Adrenal gland (tissue), 19 donors: ENCODE data around the gene FCER1G. TPM values are rescaled to one million over a fixed set of nuclear protein-coding genes. Genes with fewer than 3 reads are reported as not detected.

Source experiments
- DNase-seq, 7 donors: peaks; one replicate each; pipeline ENCODE4 v3.0.0-alpha.2; 2019 to 2020
- H3K27ac ChIP-seq, 5 donors: fragments of 200-600 bp; sonication (generic) in 4 of 5; 1 replicate in 3 of 5; 2 replicates in 2 of 5; pipeline versions ENCODE4 v1.5.1 to v1.8.0; 2016 to 2020; ENCODE audit warnings: mild to moderate bottlenecking in 1 of 5
- H3K27me3 ChIP-seq: fragments of 200-600 bp; 2 replicates; pipeline ENCODE4 v1.8.0; 2021
- H3K36me3 ChIP-seq, 2 donors: fragments of 200-600 bp; replicated peaks in 1 of 2; 1 replicate in 1 of 2; 2 replicates in 1 of 2; pipeline versions ENCODE4 v1.5.1 to v1.8.0; 2018 to 2022
- H3K4me1 ChIP-seq, 2 donors: fragments of 200-600 bp; replicated peaks in 1 of 2; 1 replicate in 1 of 2; 2 replicates in 1 of 2; pipeline versions ENCODE4 v1.5.1 to v1.8.0; 2018 to 2021
- H3K4me3 ChIP-seq, 4 donors: fragments of 200-600 bp; sonication (generic) in 3 of 4; one replicate each; pipeline ENCODE4 v1.5.1; 2016 to 2018
- H3K9me3 ChIP-seq, 3 donors: fragments of 200-600 bp; sonication (generic) in 1 of 3; replicated peaks in 1 of 3; 1 replicate in 2 of 3; 2 replicates in 1 of 3; pipeline versions ENCODE4 v1.5.1 to v1.8.0; 2016 to 2021
- POLR2A ChIP-seq, 2 donors: fragments of 450-650 bp; IDR thresholded peaks; one replicate each; pipeline ENCODE4 v1.6.1; 2017; ENCODE audit warnings: antibody characterized with exemption in 2 of 2, mild to moderate bottlenecking in 2 of 2, moderate library complexity in 1 of 2
- WGBS, 4 donors: extraction: QIAGEN DNeasy Blood & Tissue Kit in 2 of 4; methylation state at CpG; one replicate each; pipeline versions ENCODE4 v1.1.5 to v1.1.7; 2013 to 2017; 5-methylcytosine and 5-hydroxymethylcytosine counted together
- intact Hi-C, 2 donors: fragments of 100-400 bp; cut with DNase I; formaldehyde crosslinking; loops; one replicate each; pipeline versions ENCODE4 v1.14.1 to v1.15.0; 2022 to 2023
- long read RNA-seq, 10 donors: library from polyadenylated mRNA in 3 of 10; unstranded in 2 of 10; stranded (forward) in 1 of 10; transcript quantifications; one replicate each; pipeline ENCODE4 v2.0.0 and lab custom pipeline, GENCODE V29; 2021 to 2026
- polyA plus RNA-seq, 3 donors: library from polyadenylated mRNA; stranded (reverse); fragments of 200-250 nt in 2 of 3; fragments of 350-450 nt in 1 of 3; fragmentation: Illumina TruSeq in 1 of 3; extraction: RNeasy Lipid Tissue Mini Kit (QIAGEN cat#74804) in 1 of 3; gene quantifications; one replicate each; pipeline ENCODE4 v1.2.3, GENCODE V29; 2013 to 2014
- total RNA-seq, 9 donors: library from RNA; depleted of rRNA in 4 of 9; stranded (reverse); fragments of >200 nt in 4 of 9; fragments of 120-200 nt in 1 of 9; fragmentation: NEBNext Ultra II Directional in 1 of 9; extraction: Animal tissue kit (Norgen Biotek cat#: 25700) in 1 of 9; gene quantifications; one replicate each; pipeline versions ENCODE4 v1.1.0 to v1.2.4, GENCODE V29; 2013 to 2023
- TF ChIP-seq, protein P1 (sequence below), 6 experiments: fragments of 450-650 bp in 4 of 6; fragments of 200-600 bp in 2 of 6; sonication (generic) in 1 of 6; IDR thresholded peaks; 1 replicate in 5 of 6; 2 replicates in 1 of 6; pipeline versions ENCODE4 v1.5.1 to v1.8.0; 2016 to 2021; ENCODE audit warnings: antibody characterized with exemption in 6 of 6, mild to moderate bottlenecking in 2 of 6, moderate library complexity in 1 of 6
- donor health status: healthy with polysubstance abuse.
- donor health status: Bipolar disorder and iron deficiency.
- donor health status: DM: yes; HTN: yes; CAD: no.
- donor health status: DM: no; HTN: no; CAD: no.
- donor health status: DM: no; HTN: no; CAD: no.
- donor health status: DM: yes; HTN: yes; CAD: no.

The FCER1G gene
- 100 to 1,000 TPM in 4 of 9 donors, 10 to 100 TPM in 4, 1 to 10 TPM in 1; 5.5 to 239 (median 79.4) TPM for total RNA-seq
- 100 to 1,000 TPM; 127 to 232 (median 180) TPM for polyA plus RNA-seq
- long read RNA-seq, donor 1, partial matches to known transcripts, result 0 of 2 reads
- long read RNA-seq, donor 1, other reads (novel, unspliced or antisense), result 0 of 2 reads
- long read RNA-seq, donor 2, transcript FCER1G-201 (5 exons, 591 nt), result major isoform, 10 of 11 reads
- long read RNA-seq, donor 2, partial matches to known transcripts, result 0 of 11 reads
- long read RNA-seq, donor 2, other reads (novel, unspliced or antisense), result 0 of 11 reads
- long read RNA-seq, donor 3, partial matches to known transcripts, result 0 of 1 reads
- long read RNA-seq, donor 3, other reads (novel, unspliced or antisense), result 0 of 1 reads
- long read RNA-seq, donor 4, transcript FCER1G-201 (5 exons, 591 nt), result major isoform, 143 of 171 reads
- long read RNA-seq, donor 4, transcript FCER1G-203 (4 exons, 562 nt), result minor isoform, 7 of 171 reads
- long read RNA-seq, donor 4, partial matches to known transcripts, result 0 of 171 reads
- long read RNA-seq, donor 4, other reads (novel, unspliced or antisense), result 21 of 171 reads
- long read RNA-seq, donor 5, transcript FCER1G-203 (4 exons, 562 nt), result minor isoform, 10 of 119 reads
- long read RNA-seq, donor 5, transcript FCER1G-201 (5 exons, 591 nt), result major isoform, 104 of 119 reads
- long read RNA-seq, donor 5, partial matches to known transcripts, result 2 of 119 reads
- long read RNA-seq, donor 5, other reads (novel, unspliced or antisense), result 3 of 119 reads
- long read RNA-seq, donor 6, transcript FCER1G-203 (4 exons, 562 nt), result minor isoform, 7 of 125 reads
- long read RNA-seq, donor 6, transcript FCER1G-201 (5 exons, 591 nt), result major isoform, 99 of 125 reads
- long read RNA-seq, donor 6, partial matches to known transcripts, result 3 of 125 reads
- long read RNA-seq, donor 6, other reads (novel, unspliced or antisense), result 16 of 125 reads
- long read RNA-seq, donor 7, partial matches to known transcripts, result 0 of 3 reads
- long read RNA-seq, donor 7, other reads (novel, unspliced or antisense), result 0 of 3 reads
- long read RNA-seq, donor 8, transcript FCER1G-201 (5 exons, 591 nt), result major isoform, 5 of 5 reads
- long read RNA-seq, donor 8, partial matches to known transcripts, result 0 of 5 reads
- long read RNA-seq, donor 8, other reads (novel, unspliced or antisense), result 0 of 5 reads
- long read RNA-seq, donor 9, transcript FCER1G-201 (5 exons, 591 nt), result major isoform, 6 of 6 reads
- long read RNA-seq, donor 9, partial matches to known transcripts, result 0 of 6 reads
- long read RNA-seq, donor 9, other reads (novel, unspliced or antisense), result 0 of 6 reads
- long read RNA-seq, donor 10, partial matches to known transcripts, result 0 of 2 reads
- long read RNA-seq, donor 10, other reads (novel, unspliced or antisense), result 0 of 2 reads

DNA sequence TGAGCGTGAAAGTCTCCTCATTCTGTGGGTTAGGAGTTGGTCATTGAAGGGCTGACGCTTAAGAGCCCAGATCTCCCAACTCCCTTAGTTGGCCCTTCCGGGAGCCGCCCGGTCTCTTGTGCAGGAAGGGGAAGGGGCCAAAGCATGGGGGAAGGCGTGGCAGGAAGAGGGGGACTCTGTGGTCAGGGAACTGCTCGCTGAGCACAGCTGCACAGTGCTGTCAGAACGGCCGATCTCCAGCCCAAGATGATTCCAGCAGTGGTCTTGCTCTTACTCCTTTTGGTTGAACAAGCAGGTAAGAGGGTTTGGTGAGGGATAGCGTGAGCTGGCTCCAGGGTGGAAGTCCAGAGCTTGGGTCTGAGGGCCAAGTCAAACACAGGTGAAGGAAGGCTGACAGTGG is at the start of gene FCER1G:
TSS of gene FCER1G (plus strand) at position 220 of the 400 bp plus-strand sequence. CDS start at position 247, 27 bp downstream.
- Histone ChIP-seq H3K27ac (peak within 1 kb of the TSS in 4 of 5 donors; percentile 28 to 85 (median 58)), H3K36me3 (peaks cover 0 to 50% of the 10 kb centered on the region in 2 donors), H3K4me1 (peaks cover 0 to 10% of the 10 kb centered on the region in 2 donors), H3K9me3 (no peaks in the 10 kb centered on the region), H3K4me3 (peak within 1 kb of the TSS in 1 of 4 donors; percentile 29), H3K27me3 (no peaks in the 10 kb centered on the region)
- TF ChIP-seq, protein P1, sequence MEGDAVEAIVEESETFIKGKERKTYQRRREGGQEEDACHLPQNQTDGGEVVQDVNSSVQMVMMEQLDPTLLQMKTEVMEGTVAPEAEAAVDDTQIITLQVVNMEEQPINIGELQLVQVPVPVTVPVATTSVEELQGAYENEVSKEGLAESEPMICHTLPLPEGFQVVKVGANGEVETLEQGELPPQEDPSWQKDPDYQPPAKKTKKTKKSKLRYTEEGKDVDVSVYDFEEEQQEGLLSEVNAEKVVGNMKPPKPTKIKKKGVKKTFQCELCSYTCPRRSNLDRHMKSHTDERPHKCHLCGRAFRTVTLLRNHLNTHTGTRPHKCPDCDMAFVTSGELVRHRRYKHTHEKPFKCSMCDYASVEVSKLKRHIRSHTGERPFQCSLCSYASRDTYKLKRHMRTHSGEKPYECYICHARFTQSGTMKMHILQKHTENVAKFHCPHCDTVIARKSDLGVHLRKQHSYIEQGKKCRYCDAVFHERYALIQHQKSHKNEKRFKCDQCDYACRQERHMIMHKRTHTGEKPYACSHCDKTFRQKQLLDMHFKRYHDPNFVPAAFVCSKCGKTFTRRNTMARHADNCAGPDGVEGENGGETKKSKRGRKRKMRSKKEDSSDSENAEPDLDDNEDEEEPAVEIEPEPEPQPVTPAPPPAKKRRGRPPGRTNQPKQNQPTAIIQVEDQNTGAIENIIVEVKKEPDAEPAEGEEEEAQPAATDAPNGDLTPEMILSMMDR (IDR thresholded peaks at IDR 0.05), result no peak
- peak; percentile 30 to 49 for TF ChIP-seq POLR2A (IDR thresholded peaks at IDR 0.05)
- WGBS, 4 donors, result 72 to 84% (median 81%) methylated on average over 9 to 10 of the region's 10 CpGs
- peak in 4 of 7 donors; percentile 47 to 74 (median 55) for DNase-seq
- intact Hi-C loops, result no loop called here

DNA sequence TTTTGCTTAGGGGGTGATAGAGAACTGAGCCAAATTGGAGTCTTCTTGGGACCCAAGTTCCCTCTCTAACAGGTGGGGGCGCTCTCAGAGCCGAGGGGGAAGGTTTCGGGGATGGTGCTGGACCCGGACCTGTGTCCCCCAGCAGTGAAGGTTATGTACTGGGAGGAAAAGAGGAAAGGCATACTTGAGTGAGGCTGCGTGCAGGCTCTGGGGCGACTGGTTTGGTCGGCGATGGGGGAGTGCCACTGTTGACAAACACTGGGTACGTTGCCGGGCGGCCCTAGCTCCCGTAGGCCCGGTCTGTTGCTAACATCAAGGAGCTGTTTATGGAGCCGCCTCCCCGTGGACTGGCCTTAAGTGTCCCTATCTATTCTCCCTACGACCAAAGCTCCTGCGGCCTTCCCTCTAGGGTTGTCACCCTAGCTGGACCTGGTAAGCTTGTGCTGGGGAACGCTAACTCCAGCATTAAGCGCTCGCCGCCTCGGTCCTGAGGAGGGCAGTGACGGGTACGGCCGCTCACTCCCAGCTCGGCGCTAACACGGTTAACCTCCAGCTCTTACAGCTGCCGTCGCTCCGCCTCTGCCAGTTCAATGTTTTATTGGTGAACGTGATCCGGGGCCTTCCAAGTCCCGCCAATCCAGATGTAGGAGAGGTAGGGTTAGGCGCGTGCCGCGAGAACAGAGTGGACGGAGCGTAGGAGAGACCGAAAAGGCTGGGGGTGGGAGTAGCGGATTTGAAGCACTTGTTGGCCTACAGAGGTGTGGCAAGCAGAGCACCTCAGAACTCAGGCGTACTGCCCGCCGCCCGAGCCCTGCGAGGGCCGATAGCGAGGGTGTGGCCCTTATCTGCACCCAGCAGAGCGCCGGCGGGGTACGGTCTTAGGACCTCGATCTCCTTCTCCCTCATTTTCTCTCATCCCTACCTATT is 49.1 kb upstream of the FCER1G start, which contains the start of gene PPOX:
TSS of gene PPOX (plus strand) at position 685 of the 927 bp plus-strand sequence. CDS start 422 bp downstream, outside the sequence.
- Histone ChIP-seq H3K36me3 (peaks cover 0 to 52% of the 10 kb centered on the region in 2 donors), H3K9me3 (no peaks in the 10 kb centered on the region), H3K27me3 (no peaks in the 10 kb centered on the region), H3K4me1 (peaks cover 12 to 23% of the 10 kb centered on the region in 2 donors), H3K4me3 (peak within 1 kb of the TSS in 3 of 4 donors; percentile 54 to 80 (median 56)), H3K27ac (peak within 1 kb of the TSS; percentile 6 to 81 (median 77))
- 0 to 2% (median 0%) methylated on average over 42 to 54 of the region's 54 CpGs for WGBS, 4 donors
- peak; percentile 93 to 99 (median 98) for DNase-seq
- intact Hi-C loops, result no loop called here
- TF ChIP-seq, protein P1 (IDR thresholded peaks at IDR 0.05), result peak; percentile 9 to 44 (median 34)
- peak in 1 of 2 donors; percentile 78 for TF ChIP-seq POLR2A (IDR thresholded peaks at IDR 0.05)
